HUES48 (cell line): ENCODE measurements around the gene SNX24.

Experiments
- H3K27ac ChIP-seq: one replicate; pipeline ENCODE4 v1.7.0; 2013; ENCODE audit warnings: low read depth, low read length, inconsistent platforms
- H3K27me3 ChIP-seq: 2 replicates; pipeline ENCODE4 v1.6.1; 2013; ENCODE audit warnings: mild to moderate bottlenecking, low read length; ENCODE audit not compliant: control insufficient read depth, insufficient read depth
- H3K36me3 ChIP-seq: 2 replicates; pipeline ENCODE4 v1.6.1; 2013; ENCODE audit warnings: low read length; ENCODE audit not compliant: control insufficient read depth, insufficient read depth
- H3K4me1 ChIP-seq: 2 replicates; pipeline ENCODE4 v1.6.1; 2013; ENCODE audit warnings: mild to moderate bottlenecking, low read length; ENCODE audit not compliant: control insufficient read depth, insufficient read depth
- H3K4me3 ChIP-seq: 2 replicates; pipeline ENCODE4 v1.5.1; 2013; ENCODE audit warnings: mild to moderate bottlenecking, low read depth, low read length
- H3K9ac ChIP-seq: 2 replicates; pipeline ENCODE4 v1.6.1; 2013; ENCODE audit warnings: mild to moderate bottlenecking, low read depth, low read length, moderate library complexity
- H3K9me3 ChIP-seq: 2 replicates; pipeline ENCODE4 v1.6.1; 2013; ENCODE audit warnings: low read length; ENCODE audit not compliant: control insufficient read depth, insufficient read depth

The SNX24 gene

GRCh38 chr5:123001808-123002207 is 156.4 kb downstream of the SNX24 start:
- Histone ChIP-seq H3K27me3 (no peaks in the 10 kb centered on the region), H3K27ac (no peak overlapping the region), H3K4me1 (peaks cover 19% of the 10 kb centered on the region), H3K36me3 (no peaks in the 10 kb centered on the region), H3K4me3 (no peak overlapping the region), H3K9ac (no peak overlapping the region), H3K9me3 (no peaks in the 10 kb centered on the region)

GRCh38 chr5:123007182-123007581 is 161.8 kb downstream of the SNX24 start:
- no peaks in the 10 kb centered on the region for H3K27me3 ChIP-seq
- H3K9ac ChIP-seq = no peak overlapping the region
- no peaks in the 10 kb centered on the region for H3K36me3 ChIP-seq
- no peak overlapping the region for H3K4me3 ChIP-seq
- no peak overlapping the region for H3K27ac ChIP-seq
- no peaks in the 10 kb centered on the region for H3K9me3 ChIP-seq
- H3K4me1 ChIP-seq = no peaks in the 10 kb centered on the region; the same call in 1 of the 2 replicates

- Histone ChIP-seq H3K36me3 (no peaks in the 10 kb centered on the region), H3K27ac (no peak overlapping the region), H3K9ac (no peak overlapping the region), H3K27me3 (no peaks in the 10 kb centered on the region), H3K4me3 (no peak overlapping the region), H3K9me3 (no peaks in the 10 kb centered on the region), H3K4me1 (no peaks in the 10 kb centered on the region; the same call in 1 of the 2 replicates)
Observed at GRCh38 chr5:123007754-123008153, 162.3 kb downstream of the SNX24 start.

- H3K27me3 ChIP-seq = no peaks in the 10 kb centered on the region
- no peaks in the 10 kb centered on the region; the same call in 1 of the 2 replicates for H3K4me1 ChIP-seq
- no peak overlapping the region for H3K4me3 ChIP-seq
- H3K27ac ChIP-seq = no peak overlapping the region
- H3K9ac ChIP-seq = no peak overlapping the region
- no peaks in the 10 kb centered on the region for H3K9me3 ChIP-seq
- no peaks in the 10 kb centered on the region for H3K36me3 ChIP-seq
Observed at GRCh38 chr5:123012321-123012720, 166.9 kb downstream of the SNX24 start.

- no peaks in the 10 kb centered on the region for H3K9me3 ChIP-seq
- no peak overlapping the region for H3K4me3 ChIP-seq
- H3K27ac ChIP-seq = no peak overlapping the region
- H3K9ac ChIP-seq = no peak overlapping the region
- H3K27me3 ChIP-seq = no peaks in the 10 kb centered on the region
- no peaks in the 10 kb centered on the region for H3K36me3 ChIP-seq
- no peaks in the 10 kb centered on the region for H3K4me1 ChIP-seq
Observed at GRCh38 chr5:123014689-123015088, 169.3 kb downstream of the SNX24 start.

GRCh38 chr5:123028222-123028621 is 182.8 kb downstream of the SNX24 start:
- no peak overlapping the region for H3K4me3 ChIP-seq
- H3K4me1 ChIP-seq = peaks cover 7% of the 10 kb centered on the region; the same call in 1 of the 2 replicates
- no peaks in the 10 kb centered on the region for H3K36me3 ChIP-seq
- no peaks in the 10 kb centered on the region for H3K9me3 ChIP-seq
- no peaks in the 10 kb centered on the region for H3K27me3 ChIP-seq
- H3K27ac ChIP-seq = no peak overlapping the region
- H3K9ac ChIP-seq = no peak overlapping the region

GRCh38 chr5:123033157-123033671 is 187.8 kb downstream of the SNX24 start:
- Histone ChIP-seq H3K9me3 (no peaks in the 10 kb centered on the region), H3K27ac (no peak overlapping the region), H3K36me3 (no peaks in the 10 kb centered on the region), H3K4me3 (no peak overlapping the region), H3K4me1 (peaks cover 19% of the 10 kb centered on the region; the same call in 1 of the 2 replicates), H3K9ac (no peak overlapping the region), H3K27me3 (peaks cover 36% of the 10 kb centered on the region)

- Histone ChIP-seq H3K4me3 (peak overlapping the region; percentile 72), H3K36me3 (no peaks in the 10 kb centered on the region), H3K9ac (no peak overlapping the region), H3K4me1 (peaks cover 19% of the 10 kb centered on the region; the same call in 1 of the 2 replicates), H3K9me3 (no peaks in the 10 kb centered on the region), H3K27me3 (peaks cover 44% of the 10 kb centered on the region), H3K27ac (no peak overlapping the region)
Observed at GRCh38 chr5:123035360-123035917, 190.0 kb downstream of the SNX24 start.

GRCh38 chr5:123035918-123036390 is 190.5 kb downstream of the SNX24 start:
- Histone ChIP-seq H3K27ac (no peak overlapping the region), H3K36me3 (no peaks in the 10 kb centered on the region), H3K9ac (no peak overlapping the region), H3K9me3 (no peaks in the 10 kb centered on the region), H3K4me1 (peaks cover 18% of the 10 kb centered on the region; the same call in 1 of the 2 replicates), H3K4me3 (peak overlapping the region; percentile 72), H3K27me3 (peaks cover 44% of the 10 kb centered on the region)

- Histone ChIP-seq H3K4me1 (peaks cover 12% of the 10 kb centered on the region; the same call in 1 of the 2 replicates), H3K36me3 (no peaks in the 10 kb centered on the region), H3K27ac (peak within 1 kb of the TSS; percentile 50), H3K27me3 (peaks cover 44% of the 10 kb centered on the region), H3K9me3 (no peaks in the 10 kb centered on the region), H3K9ac (0 out of 2 replicates have a peak within 1 kb of the TSS, but pooled peaks have one; percentile 26), H3K4me3 (peak within 1 kb of the TSS; percentile 72)
Observed at GRCh38 chr5:123036391-123037103, 191.1 kb downstream of the SNX24 start, which contains the start of gene PPIC. Gene PPIC, minus strand, starts transcription at chr5:123036725. Its CDS starts 100 bp downstream, at chr5:123036625.

GRCh38 chr5:123037104-123037418 is 191.6 kb downstream of the SNX24 start:
- H3K27ac ChIP-seq = peak overlapping the region; percentile 50
- 0 out of 2 replicates have a peak overlapping the region, but pooled peaks have one; percentile 26 for H3K9ac ChIP-seq
- H3K4me1 ChIP-seq = 0 out of 2 replicates have a peak, but pooled peaks cover 11% of the 10 kb centered on the region
- H3K9me3 ChIP-seq = no peaks in the 10 kb centered on the region
- peaks cover 44% of the 10 kb centered on the region for H3K27me3 ChIP-seq
- H3K4me3 ChIP-seq = peak overlapping the region; percentile 72
- H3K36me3 ChIP-seq = no peaks in the 10 kb centered on the region
